ENCODE measurements around the gene DLG5.
A peak's percentile ranks its signal among the peaks of the same experiment; 100 is the strongest.

DNA sequence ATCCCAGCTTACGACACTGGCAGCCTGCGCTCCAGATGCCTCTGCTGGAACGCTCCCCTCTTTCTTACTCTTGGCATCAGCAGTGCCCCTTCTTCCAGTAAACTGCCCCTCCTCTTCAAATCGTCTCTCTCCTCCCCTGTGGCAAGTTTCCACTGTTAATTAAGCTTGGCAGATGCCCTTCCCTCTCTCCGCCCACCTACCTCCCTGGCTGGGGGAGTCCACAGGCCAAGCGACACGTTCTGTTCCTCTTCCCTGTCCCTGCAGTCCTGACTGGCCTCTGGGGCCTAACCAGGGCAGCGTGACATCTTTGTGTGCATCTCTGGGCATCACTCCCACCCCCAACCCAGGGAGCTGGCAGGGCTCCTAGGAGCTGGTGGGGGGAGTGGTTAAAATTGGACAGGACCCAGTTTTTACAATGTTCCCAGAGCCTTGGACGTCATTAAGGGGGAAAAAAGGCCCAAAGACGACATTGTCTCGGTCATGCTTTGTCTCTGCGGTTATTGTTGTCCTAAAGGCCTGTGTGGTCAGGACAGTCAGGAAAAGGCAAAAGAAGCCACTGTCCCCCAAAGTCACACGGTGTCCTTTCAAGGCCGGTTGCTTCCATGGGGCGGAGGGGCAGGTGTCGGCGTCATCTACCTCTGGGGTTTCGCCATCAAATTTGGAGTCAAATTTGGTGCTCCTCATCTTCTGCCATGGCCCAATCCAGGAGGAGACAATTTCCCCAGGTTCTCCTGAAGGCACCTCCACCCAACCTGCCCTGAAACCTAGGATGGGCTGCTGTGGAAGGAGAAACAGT, 54.2 kb downstream of the DLG5 start:
- TF ChIP-seq EP300 (IDR thresholded peaks at IDR 0.05) (peak; percentile 78), POLR2AphosphoS5 (IDR thresholded peaks at IDR 0.05) (no peak), POLR2A (IDR thresholded peaks at IDR 0.05) (no peak)
- TF ChIP-seq, protein P1, sequence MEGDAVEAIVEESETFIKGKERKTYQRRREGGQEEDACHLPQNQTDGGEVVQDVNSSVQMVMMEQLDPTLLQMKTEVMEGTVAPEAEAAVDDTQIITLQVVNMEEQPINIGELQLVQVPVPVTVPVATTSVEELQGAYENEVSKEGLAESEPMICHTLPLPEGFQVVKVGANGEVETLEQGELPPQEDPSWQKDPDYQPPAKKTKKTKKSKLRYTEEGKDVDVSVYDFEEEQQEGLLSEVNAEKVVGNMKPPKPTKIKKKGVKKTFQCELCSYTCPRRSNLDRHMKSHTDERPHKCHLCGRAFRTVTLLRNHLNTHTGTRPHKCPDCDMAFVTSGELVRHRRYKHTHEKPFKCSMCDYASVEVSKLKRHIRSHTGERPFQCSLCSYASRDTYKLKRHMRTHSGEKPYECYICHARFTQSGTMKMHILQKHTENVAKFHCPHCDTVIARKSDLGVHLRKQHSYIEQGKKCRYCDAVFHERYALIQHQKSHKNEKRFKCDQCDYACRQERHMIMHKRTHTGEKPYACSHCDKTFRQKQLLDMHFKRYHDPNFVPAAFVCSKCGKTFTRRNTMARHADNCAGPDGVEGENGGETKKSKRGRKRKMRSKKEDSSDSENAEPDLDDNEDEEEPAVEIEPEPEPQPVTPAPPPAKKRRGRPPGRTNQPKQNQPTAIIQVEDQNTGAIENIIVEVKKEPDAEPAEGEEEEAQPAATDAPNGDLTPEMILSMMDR (IDR thresholded peaks at IDR 0.05), result no peak

All from suprapubic skin (tissue), 4 donors.